Gastrocnemius medialis (tissue), 4 donors: ENCODE results near the gene NHERF1.

Experiments
- CTCF ChIP-seq, 5 experiments: fragments of 450-650 bp in 3 of 5; fragments of 200-600 bp in 2 of 5; sonication (generic) in 2 of 5; IDR thresholded peaks in 4 of 5; conservative IDR thresholded peaks in 1 of 5; 1 replicate in 4 of 5; 2 replicates in 1 of 5; pipeline ENCODE4 v1.5.1; 2016 to 2019; ENCODE audit warnings: antibody characterized with exemption in 5 of 5, mild to moderate bottlenecking in 3 of 5, moderate library complexity in 3 of 5
- POLR2A ChIP-seq, 2 donors: fragments of 450-650 bp; IDR thresholded peaks; one replicate each; pipeline ENCODE4 v1.6.1; 2017; ENCODE audit warnings: antibody characterized with exemption in 2 of 2, mild to moderate bottlenecking in 2 of 2, moderate library complexity in 2 of 2

DNA sequence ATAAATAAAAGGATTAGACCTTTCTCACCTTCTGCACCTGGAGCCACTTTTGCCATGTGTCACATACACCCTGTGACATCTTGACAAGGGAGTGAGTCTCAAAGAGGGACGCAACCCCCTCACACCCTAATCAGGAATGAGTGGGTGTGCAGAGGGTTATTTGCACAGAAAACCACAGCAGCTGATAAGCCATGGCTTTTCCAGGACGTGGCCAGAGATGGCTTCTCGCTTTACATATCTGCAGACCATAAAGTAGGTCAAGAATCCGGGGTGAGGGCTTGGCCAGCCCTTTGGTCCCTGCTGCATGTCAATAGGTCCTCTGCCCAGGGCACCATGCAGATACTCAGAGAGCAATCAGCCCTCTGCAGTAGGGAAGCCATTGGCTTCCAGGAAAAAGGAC, 33.3 kb upstream of the NHERF1 start:
- no peak for TF ChIP-seq CTCF (IDR thresholded peaks at IDR 0.05 in 4 of 5, conservative IDR thresholded peaks at IDR 0.05 in 1 of 5)
- no peak for TF ChIP-seq POLR2A (IDR thresholded peaks at IDR 0.05)
